HepG2 (cell line): Measurements from ENCODE around the gene KCNAB1. TPM values are rescaled to one million over a fixed set of nuclear protein-coding genes. Genes with fewer than 3 reads are reported as not detected.

ENCODE experiments used
- ATAC-seq: fragments of 200-7000 bp; cut with Tn5 transposase; 3 replicates; pipeline ENCODE4 v1.9.1; 2020; ENCODE audit warnings: mild to moderate bottlenecking, moderate library complexity
- BruUV-seq: library from RNA; stranded (reverse); fragments of 400-500 nt; replicated peaks from 2 replicates; lab custom pipeline; 2021; lab: Mats Ljungman, UMichigan
- CTCF ChIA-PET: fragments of 300-600 bp; formaldehyde crosslinking; extraction: SDS; loops from one replicate; lab custom pipeline; 2021; ENCODE audit warnings: low total read pairs, inconsistent platforms, low intra/inter-chr PET ratio; lab: Yijun Ruan, JAX
- POLR2A ChIA-PET: fragments of 350-600 bp; sonication (Branson Sonifier 250); formaldehyde crosslinking; loops from one replicate; lab custom pipeline; 2020; ENCODE audit warnings: antibody characterized with exemption, inconsistent platforms; lab: Yijun Ruan, JAX
- DNase-seq: peaks from one replicate; pipeline ENCODE4 v3.0.0-alpha.2; 2015; ENCODE audit warnings: low spot score
- FAIRE-seq: peaks from 3 replicates; lab custom pipeline; 2011; peaks lifted over from hg19 to GRCh38; lab: Jason Lieb, UNC
- H2AFZ ChIP-seq: one replicate; pipeline ENCODE4 v1.6.1; 2011; ENCODE audit warnings: low read length, inconsistent platforms
- H3K27ac ChIP-seq: fragments of 300-600 bp; 3 replicates; pipeline ENCODE4 v1.8.0; 2011; ENCODE audit warnings: mixed run types, mild to moderate bottlenecking, mixed read lengths, low read length, inconsistent platforms; ENCODE audit not compliant: insufficient read depth; ENCODE audit errors: extremely low read length
- H3K27me3 ChIP-seq, 2 experiments: fragments of 200-600 bp in 1 of 2; 2 replicates in 1 of 2; 3 replicates in 1 of 2; pipeline versions ENCODE4 v1.6.0 to v1.8.0; 2011; ENCODE audit warnings: low read length in 2 of 2, mild to moderate bottlenecking in 2 of 2, moderate library complexity in 2 of 2, inconsistent platforms in 1 of 2; ENCODE audit not compliant: insufficient read depth in 2 of 2, control insufficient read depth in 1 of 2
- H3K36me3 ChIP-seq, 2 experiments: fragments of 200-600 bp in 1 of 2; replicated peaks in 1 of 2; 2 replicates in 1 of 2; 3 replicates in 1 of 2; pipeline versions ENCODE4 v1.5.1 to v1.8.0; 2011; ENCODE audit warnings: low read length in 2 of 2, inconsistent platforms in 1 of 2; ENCODE audit not compliant: insufficient read depth in 2 of 2, control insufficient read depth in 1 of 2
- H3K4me1 ChIP-seq: 2 replicates; pipeline ENCODE4 v1.5.1; 2012; ENCODE audit warnings: low read length, inconsistent platforms; ENCODE audit not compliant: insufficient read depth
- H3K4me2 ChIP-seq: 2 replicates; pipeline ENCODE4 v1.6.0; 2011; ENCODE audit warnings: low read depth, low read length, inconsistent platforms
- H3K4me3 ChIP-seq, 3 experiments: fragments of 200-600 bp in 1 of 3; sonication (generic), shearing (Covaris generic) in 1 of 3; replicated peaks in 1 of 3; 2 replicates each; pipeline ENCODE4 v1.5.1; 2011 to 2016; ENCODE audit warnings: low read length in 3 of 3, inconsistent platforms in 2 of 3, low read depth in 2 of 3, mild to moderate bottlenecking in 2 of 3, control low read depth in 1 of 3, mixed read lengths in 1 of 3; ENCODE audit not compliant: insufficient read depth in 1 of 3
- H3K79me2 ChIP-seq: one replicate; pipeline ENCODE4 v1.6.1; 2011; ENCODE audit warnings: low read length, inconsistent platforms; ENCODE audit not compliant: insufficient read depth
- H3K9ac ChIP-seq: 2 replicates; pipeline ENCODE4 v1.6.0; 2011; ENCODE audit warnings: mild to moderate bottlenecking, low read depth, low read length, inconsistent platforms; ENCODE audit not compliant: insufficient read depth
- H3K9me3 ChIP-seq: 2 replicates; pipeline ENCODE4 v1.5.1; 2012; ENCODE audit warnings: mild to moderate bottlenecking, low read length
- H4K20me1 ChIP-seq: 2 replicates; pipeline ENCODE4 v1.6.0; 2011; ENCODE audit warnings: inconsistent platforms, mild to moderate bottlenecking, low read length, moderate library complexity; ENCODE audit not compliant: insufficient read depth
- CBX1 ChIP-seq: IDR thresholded peaks from one replicate; pipeline ENCODE4 v1.6.1; 2016; ENCODE audit warnings: antibody characterized with exemption, low read depth
- GZF1 ChIP-seq: sonication (generic); formaldehyde crosslinking; IDR thresholded peaks from 2 replicates; pipeline ENCODE4 v1.5.1; 2020; ENCODE audit warnings: mild to moderate bottlenecking, missing genetic modification reagents
- PHB2 ChIP-seq: fragments of 450-650 bp; IDR thresholded peaks from 2 replicates; pipeline ENCODE4 v1.6.1; 2018; ENCODE audit not compliant: partially characterized antibody
- RCOR2 ChIP-seq: IDR thresholded peaks from 2 replicates; pipeline ENCODE4 v1.6.1; 2016; ENCODE audit warnings: missing biosample characterization, missing genetic modification reagents
- ZNF24 ChIP-seq: fragments of 450-650 bp; IDR thresholded peaks from 2 replicates; pipeline ENCODE4 v1.6.1; 2017; ENCODE audit warnings: antibody characterized with exemption, mild to moderate bottlenecking
- ZNF431 ChIP-seq: sonication (generic); formaldehyde crosslinking; IDR thresholded peaks from 2 replicates; pipeline ENCODE4 v1.9.0; 2022; ENCODE audit warnings: missing genetic modification reagents, low read depth, mild to moderate bottlenecking, borderline replicate concordance
- WGBS: methylation state at CpG from one replicate; pipeline ENCODE4 v1.1.6; 2017; ENCODE audit warnings: low lambda C conversion rate; 5-methylcytosine and 5-hydroxymethylcytosine counted together
- in situ Hi-C: cut with HindIII; loops from 2 replicates; pipeline ENCODE4 v1.10.0; 2017; ENCODE audit warnings: low pct_unique_long_range_greater_than_20kb; ENCODE audit not compliant: extremely low pct_ligation_motif_present
- intact Hi-C: fragments of 100-400 bp; cut with micrococcal nuclease; formaldehyde crosslinking; loops from one replicate; pipeline ENCODE4 v1.10.0; 2022; ENCODE audit not compliant: unreplicated experiment
- polyA plus RNA-seq, 8 experiments: library from polyadenylated mRNA; depleted of rRNA in 3 of 8; stranded (reverse) in 7 of 8; unstranded in 1 of 8; fragments of >200 nt; fragmentation: Illumina TruSeq in 4 of 8; extraction: Trizol in 4 of 8; gene quantifications; 2 replicates each; pipeline versions ENCODE4 v1.2.1 to v1.2.3, GENCODE V29; 2011 to 2016; ENCODE audit warnings: low read depth in 4 of 8, missing spikeins in 1 of 8, mixed read lengths in 1 of 8; ENCODE audit not compliant: insufficient read depth in 1 of 8
- total RNA-seq, 5 experiments: library from RNA; depleted of rRNA; stranded (reverse); fragments of >200 nt; fragmentation: Illumina TruSeq; extraction: Trizol; gene quantifications; 2 replicates each; pipeline ENCODE4 v1.2.3, GENCODE V29; 2016; ENCODE audit warnings: low read depth in 1 of 5

The KCNAB1 gene
- total and polyA plus RNA-seq, 2 of the 13 experiments (the other 11 are each of a cell fraction or from before 2014, with no cell fraction given): not detected

- no peak for TF ChIP-seq GZF1 (CRISPR knock-in tag)
- no peak for TF ChIP-seq RCOR2
- TF ChIP-seq CBX1: no peak
- TF ChIP-seq, all 625 proteins: peak for 0
Observed at GRCh38 chr3:156495816-156496215, 375.4 kb downstream of the KCNAB1 start (continued).

GRCh38 chr3:156497326-156497725 is 376.9 kb downstream of the KCNAB1 start:
- Histone ChIP-seq H3K36me3 (no peaks in the 10 kb centered on the region), H3K27me3 (no peaks in the 10 kb centered on the region), H3K4me2 (no peak overlapping the region), H2AFZ (no peak overlapping the region), H3K79me2 (no peaks in the 10 kb centered on the region), H3K9ac (no peak overlapping the region), H3K9me3 (peaks cover 9% of the 10 kb centered on the region; the same call in 1 of the 2 replicates), H3K4me1 (no peaks in the 10 kb centered on the region), H4K20me1 (no peaks in the 10 kb centered on the region), H3K27ac (no peak overlapping the region), H3K4me3 (no peak overlapping the region)
- in situ Hi-C loops (no loop called here), intact Hi-C loops (no loop called here)
- no peak for TF ChIP-seq ZNF24
- ChIA-PET CTCF (no interaction called here), POLR2A (no interaction called here)
- BruUV-seq: no TSS peak
- DNase-seq: no peak
- no peak for ATAC-seq
- FAIRE-seq: no peak
- 0% methylated on average over 1 of the region's 1 CpG for WGBS

- Histone ChIP-seq H3K9me3 (peaks cover 9% of the 10 kb centered on the region; the same call in 1 of the 2 replicates), H3K27ac (no peak overlapping the region), H4K20me1 (no peaks in the 10 kb centered on the region), H2AFZ (no peak overlapping the region), H3K9ac (no peak overlapping the region), H3K4me3 (no peak overlapping the region), H3K79me2 (no peaks in the 10 kb centered on the region), H3K27me3 (no peaks in the 10 kb centered on the region), H3K36me3 (no peaks in the 10 kb centered on the region), H3K4me2 (no peak overlapping the region), H3K4me1 (no peaks in the 10 kb centered on the region)
- TF ChIP-seq PHB2: no peak
- TF ChIP-seq ZNF431 (CRISPR knock-in tag): peak; percentile 87
- intact Hi-C loops: no loop called here
- in situ Hi-C loops: no loop called here
- FAIRE-seq (no peak), DNase-seq (no peak), ATAC-seq (no peak)
- 4% methylated on average over 5 of the region's 5 CpGs for WGBS
- ChIA-PET CTCF (no interaction called here), POLR2A (no interaction called here)
- no TSS peak for BruUV-seq
Observed at GRCh38 chr3:156498307-156498706, 377.9 kb downstream of the KCNAB1 start.
